Colonic mucosa (tissue), 4 donors: Measurements from ENCODE around the gene FMN2. TPM values are rescaled to one million over a fixed set of nuclear protein-coding genes. Genes with fewer than 3 reads are reported as not detected.

Experiments used
- DNase-seq: peaks from one replicate; pipeline ENCODE4 v3.0.0-alpha.2; 2020
- H3K27ac ChIP-seq: fragments of 200-600 bp; one replicate; pipeline ENCODE4 v1.8.0; 2021
- H3K27me3 ChIP-seq: fragments of 200-600 bp; one replicate; pipeline ENCODE4 v1.8.0; 2021
- H3K36me3 ChIP-seq: fragments of 200-600 bp; one replicate; pipeline ENCODE4 v1.8.0; 2021
- H3K4me1 ChIP-seq: fragments of 200-600 bp; one replicate; pipeline ENCODE4 v1.8.0; 2021; ENCODE audit warnings: mild to moderate bottlenecking
- H3K4me3 ChIP-seq: fragments of 200-600 bp; one replicate; pipeline ENCODE4 v1.8.0; 2021
- H3K9ac ChIP-seq, 2 donors: one replicate each; pipeline ENCODE4 v1.7.0; 2013; ENCODE audit warnings: control low read depth in 2 of 2, low read depth in 2 of 2, low read length in 2 of 2
- H3K9me3 ChIP-seq: fragments of 200-600 bp; one replicate; pipeline ENCODE4 v1.8.0; 2021
- intact Hi-C: fragments of 100-400 bp; cut with DNase I; formaldehyde crosslinking; loops from one replicate; pipeline ENCODE4 v1.14.1; 2022
- total RNA-seq, 2 donors: library from RNA; stranded (reverse); fragmentation: NEBNext Ultra II Directional in 1 of 2; extraction: Animal tissue kit (Norgen Biotek cat#: 25700) in 1 of 2; gene quantifications; one replicate each; pipeline ENCODE4 v1.2.1, GENCODE V29; 2021
- TF ChIP-seq, protein P1 (sequence below): fragments of 200-600 bp; IDR thresholded peaks from one replicate; pipeline ENCODE4 v1.8.0; 2022; ENCODE audit warnings: antibody characterized with exemption, mild to moderate bottlenecking
- donor health status: healthy.
- donor health status: DM: no; HTN: no; CAD: no.
- donor health status: DM: no; HTN: no; CAD: no.

The FMN2 gene
- total RNA-seq, 2 donors from 2014 or later, result 0.62 to 3.0 TPM

DNA sequence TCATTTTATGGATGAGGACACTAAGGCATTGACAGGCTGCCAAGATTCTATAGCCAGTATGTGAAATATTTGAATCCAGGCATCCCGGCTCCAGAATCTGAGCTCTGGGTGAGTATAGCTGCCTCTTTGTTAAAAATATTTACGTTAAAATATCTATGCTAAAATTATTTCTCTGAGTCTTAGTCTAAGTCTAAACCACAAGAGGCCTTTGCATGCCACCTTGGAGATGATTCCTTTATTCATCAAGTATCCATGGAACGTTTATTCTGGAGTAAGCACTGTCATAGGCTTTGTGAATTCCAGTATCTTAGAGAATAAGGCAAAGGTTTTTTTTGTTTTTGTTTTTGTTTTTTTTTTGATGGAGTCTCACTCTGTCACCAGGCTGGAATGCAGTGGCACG lies 403.9 kb downstream of the FMN2 start:
- TF ChIP-seq, protein P1, sequence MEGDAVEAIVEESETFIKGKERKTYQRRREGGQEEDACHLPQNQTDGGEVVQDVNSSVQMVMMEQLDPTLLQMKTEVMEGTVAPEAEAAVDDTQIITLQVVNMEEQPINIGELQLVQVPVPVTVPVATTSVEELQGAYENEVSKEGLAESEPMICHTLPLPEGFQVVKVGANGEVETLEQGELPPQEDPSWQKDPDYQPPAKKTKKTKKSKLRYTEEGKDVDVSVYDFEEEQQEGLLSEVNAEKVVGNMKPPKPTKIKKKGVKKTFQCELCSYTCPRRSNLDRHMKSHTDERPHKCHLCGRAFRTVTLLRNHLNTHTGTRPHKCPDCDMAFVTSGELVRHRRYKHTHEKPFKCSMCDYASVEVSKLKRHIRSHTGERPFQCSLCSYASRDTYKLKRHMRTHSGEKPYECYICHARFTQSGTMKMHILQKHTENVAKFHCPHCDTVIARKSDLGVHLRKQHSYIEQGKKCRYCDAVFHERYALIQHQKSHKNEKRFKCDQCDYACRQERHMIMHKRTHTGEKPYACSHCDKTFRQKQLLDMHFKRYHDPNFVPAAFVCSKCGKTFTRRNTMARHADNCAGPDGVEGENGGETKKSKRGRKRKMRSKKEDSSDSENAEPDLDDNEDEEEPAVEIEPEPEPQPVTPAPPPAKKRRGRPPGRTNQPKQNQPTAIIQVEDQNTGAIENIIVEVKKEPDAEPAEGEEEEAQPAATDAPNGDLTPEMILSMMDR, result no peak
- intact Hi-C loops, result no loop called here
- H3K9me3 ChIP-seq, result no peaks in the 10 kb centered on the region

DNA sequence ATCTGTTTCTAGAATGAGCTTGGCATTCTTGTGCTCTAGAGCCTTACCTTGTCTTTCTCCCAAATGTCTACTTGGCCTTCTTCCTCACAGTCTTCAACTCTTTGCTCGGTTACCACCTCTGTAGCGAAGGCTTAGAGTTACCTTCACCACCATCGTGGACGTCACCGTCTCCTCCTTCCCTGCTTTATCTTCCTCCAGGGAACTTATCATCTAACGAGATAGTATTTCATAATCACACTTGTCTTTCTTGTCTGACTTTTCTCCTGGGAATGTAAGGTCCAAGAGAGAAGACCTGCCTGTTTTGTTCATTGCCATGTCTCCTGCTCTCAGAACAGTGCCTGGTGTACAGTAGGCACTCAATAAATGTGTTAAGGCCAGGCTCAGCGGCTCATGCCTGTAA lies 404.7 kb downstream of the FMN2 start:
- TF ChIP-seq, protein P1, result no peak

More for the DNA sequence above, 403.9 kb downstream of the FMN2 start:
- H3K4me1 ChIP-seq, result no peaks in the 10 kb centered on the region
- no peak overlapping the region for H3K27ac ChIP-seq
- H3K36me3 ChIP-seq, result no peaks in the 10 kb centered on the region
- H3K27me3 ChIP-seq, result no peaks in the 10 kb centered on the region
- DNase-seq, result no peak
- H3K9ac ChIP-seq, result no peak overlapping the region
- H3K4me3 ChIP-seq, result no peak overlapping the region

DNA sequence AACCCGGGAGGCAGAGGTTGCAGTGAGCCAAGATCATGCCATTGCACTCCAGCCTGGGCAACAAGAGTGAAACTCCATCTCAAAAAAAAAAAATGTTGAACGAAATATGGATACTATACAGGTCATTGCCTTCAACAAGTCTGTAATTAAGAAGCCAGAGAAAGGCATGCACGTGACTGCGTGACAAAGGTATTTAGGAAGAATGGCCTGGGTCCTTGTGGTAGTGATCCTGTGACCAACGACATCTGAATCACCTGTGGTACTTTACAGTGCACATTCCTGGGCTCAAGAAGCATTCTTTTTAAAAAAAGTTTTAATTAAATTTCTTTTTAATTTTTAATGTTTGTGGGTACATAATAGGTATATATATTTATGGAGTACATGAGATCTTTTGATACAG lies 405.3 kb downstream of the FMN2 start:
- H3K4me1 ChIP-seq, result no peaks in the 10 kb centered on the region
- no peaks in the 10 kb centered on the region for H3K36me3 ChIP-seq
- H3K27ac ChIP-seq, result no peak overlapping the region
- H3K9ac ChIP-seq, result no peak overlapping the region
- no peak overlapping the region for H3K4me3 ChIP-seq
- DNase-seq, result no peak
- intact Hi-C loops, result no loop called here
- H3K27me3 ChIP-seq, result no peaks in the 10 kb centered on the region
- TF ChIP-seq, protein P1, result no peak
- H3K9me3 ChIP-seq, result no peaks in the 10 kb centered on the region

More for the DNA sequence above, 404.7 kb downstream of the FMN2 start:
- intact Hi-C loops, result no loop called here
- H3K27me3 ChIP-seq, result no peaks in the 10 kb centered on the region
- H3K4me3 ChIP-seq, result no peak overlapping the region
- H3K27ac ChIP-seq, result no peak overlapping the region
- no peak for DNase-seq
- no peaks in the 10 kb centered on the region for H3K4me1 ChIP-seq
- H3K36me3 ChIP-seq, result no peaks in the 10 kb centered on the region
- no peaks in the 10 kb centered on the region for H3K9me3 ChIP-seq
- no peak overlapping the region for H3K9ac ChIP-seq

DNA sequence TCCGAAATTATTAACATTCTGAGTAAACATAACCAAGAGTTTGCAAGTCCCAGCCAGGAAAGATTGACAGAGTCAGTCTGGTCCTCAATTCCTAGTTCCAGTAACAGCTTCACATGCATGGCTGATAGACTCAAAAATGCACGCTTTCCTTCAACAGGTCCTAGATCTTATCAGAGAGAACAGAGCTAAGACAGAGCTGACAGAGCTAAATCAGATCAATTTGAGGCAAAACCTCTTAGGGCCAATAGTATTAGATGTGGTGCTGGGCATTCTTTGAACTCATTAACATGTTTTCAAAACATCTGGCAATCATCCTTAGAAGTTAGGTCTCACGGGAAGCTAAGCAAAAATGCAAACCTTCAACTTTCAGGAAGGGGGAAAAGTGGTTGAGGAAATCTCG lies 406.2 kb downstream of the FMN2 start:
- Histone ChIP-seq H3K9ac (no peak overlapping the region), H3K9me3 (no peaks in the 10 kb centered on the region)
- TF ChIP-seq, protein P1, result no peak

DNA sequence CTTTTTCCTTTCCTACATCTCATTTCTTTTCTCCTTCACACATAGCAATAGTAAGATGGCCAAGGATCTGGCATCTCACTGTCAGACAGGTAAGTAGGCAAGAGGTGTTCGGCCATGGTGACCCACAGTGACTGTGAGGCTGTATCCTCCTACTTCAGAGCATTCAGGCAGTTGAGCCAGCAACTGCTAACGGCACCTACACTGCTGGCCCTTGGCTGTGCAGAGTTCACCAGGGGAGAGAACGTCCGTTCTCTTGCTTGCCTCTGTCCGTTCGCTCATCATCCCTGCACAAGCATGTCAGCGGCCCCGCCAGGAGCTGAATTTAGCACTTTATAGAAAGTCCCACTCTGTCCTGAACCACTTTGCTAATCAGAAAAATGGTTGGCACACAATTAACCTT lies 406.7 kb downstream of the FMN2 start:
- Histone ChIP-seq H3K4me1 (no peaks in the 10 kb centered on the region), H3K9me3 (no peaks in the 10 kb centered on the region), H3K36me3 (no peaks in the 10 kb centered on the region), H3K27me3 (no peaks in the 10 kb centered on the region), H3K9ac (no peak overlapping the region), H3K4me3 (no peak overlapping the region), H3K27ac (no peak overlapping the region)
- DNase-seq, result no peak
- intact Hi-C loops, result no loop called here
- TF ChIP-seq, protein P1, result no peak

More for the DNA sequence above, 406.2 kb downstream of the FMN2 start:
- no peaks in the 10 kb centered on the region for H3K27me3 ChIP-seq
- no peak overlapping the region for H3K4me3 ChIP-seq
- H3K36me3 ChIP-seq, result no peaks in the 10 kb centered on the region
- no peak for DNase-seq
- H3K4me1 ChIP-seq, result no peaks in the 10 kb centered on the region
- no peak overlapping the region for H3K27ac ChIP-seq
- intact Hi-C loops, result no loop called here

DNA sequence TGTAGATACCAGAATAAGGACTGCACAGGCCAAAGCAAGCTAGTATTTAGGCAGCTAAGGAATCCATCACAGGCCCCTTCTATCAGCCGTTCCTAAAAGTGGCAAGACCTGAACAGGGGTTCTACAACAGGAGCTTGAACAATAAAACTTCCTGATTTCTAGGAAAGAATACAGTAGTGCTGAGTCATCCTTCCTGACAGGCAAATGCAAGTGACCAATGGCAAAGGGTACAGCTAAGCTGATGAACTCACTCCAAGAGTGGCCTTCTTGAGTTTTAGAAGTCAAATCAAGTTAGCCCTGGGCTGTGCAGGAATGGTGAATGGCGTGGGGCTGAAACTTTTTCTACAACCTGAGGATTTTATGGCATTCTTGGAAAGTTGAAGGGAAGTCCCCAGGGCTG lies 407.3 kb downstream of the FMN2 start:
- Histone ChIP-seq H3K9me3 (no peaks in the 10 kb centered on the region), H3K27ac (no peak overlapping the region), H3K9ac (no peak overlapping the region), H3K27me3 (no peaks in the 10 kb centered on the region), H3K36me3 (no peaks in the 10 kb centered on the region), H3K4me3 (no peak overlapping the region), H3K4me1 (no peaks in the 10 kb centered on the region)
- no peak for DNase-seq
- TF ChIP-seq, protein P1, result no peak
- intact Hi-C loops, result no loop called here
